Brain microvascular endothelial cell (primary cell): ENCODE data around the gene PPM1D.

Source experiments
- DNase-seq: peaks from one replicate; pipeline ENCODE4 v3.0.0-alpha.2; 2020
- H3K27ac ChIP-seq: fragments of 250-450 bp; sonication (Bioruptor Pico); 2 replicates; pipeline ENCODE4 v1.5.1; 2020; ENCODE audit warnings: mild to moderate bottlenecking, moderate library complexity
- H3K27me3 ChIP-seq: fragments of 250-450 bp; sonication (Bioruptor Pico); replicated peaks from 2 replicates; pipeline ENCODE4 v1.5.1; 2020; ENCODE audit warnings: mild to moderate bottlenecking
- H3K36me3 ChIP-seq: fragments of 250-450 bp; sonication (Bioruptor Pico); replicated peaks from 2 replicates; pipeline ENCODE4 v1.5.1; 2020; ENCODE audit warnings: mild to moderate bottlenecking
- H3K4me3 ChIP-seq: 2 replicates; pipeline ENCODE4 v1.5.1; 2011; ENCODE audit warnings: low read depth, mild to moderate bottlenecking, control low read depth, low read length, moderate library complexity
- in situ Hi-C: cut with HindIII; loops from 2 replicates; pipeline ENCODE4 v1.10.0; 2017; ENCODE audit warnings: low sequenced_read_pairs, low pct_ligation_motif_present
- TF ChIP-seq, protein P1 (sequence below): IDR thresholded peaks from 2 replicates; pipeline ENCODE4 v1.5.1; 2011; ENCODE audit warnings: low read depth, mild to moderate bottlenecking, moderate library complexity, low read length, control low read depth, inconsistent platforms; ENCODE audit errors: missing control alignments

The PPM1D gene

DNA sequence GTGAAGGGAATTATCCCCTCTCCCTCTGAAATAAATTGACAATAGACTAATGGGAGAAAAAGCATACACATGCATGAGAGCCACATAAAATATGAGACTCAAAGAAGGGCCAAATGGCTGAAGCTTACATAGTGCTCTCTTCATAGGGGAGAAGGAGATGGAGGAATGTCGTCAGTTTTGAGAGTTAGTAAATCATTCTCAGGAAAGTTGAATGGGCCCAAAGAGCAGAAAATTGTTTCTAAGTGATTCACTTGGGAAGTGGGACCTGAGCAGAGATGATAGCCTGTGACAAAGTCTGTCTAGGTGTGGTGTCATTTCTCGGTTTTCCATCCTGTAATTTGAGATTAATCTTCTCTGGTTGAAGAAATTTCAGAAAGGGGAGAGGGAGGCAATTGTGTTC is 112.7 kb downstream of the PPM1D start:
- H3K4me3 ChIP-seq, result no peak overlapping the region
- no peaks in the 10 kb centered on the region for H3K36me3 ChIP-seq
- no peak for DNase-seq
- in situ Hi-C loops, result no loop called here
- no peak overlapping the region for H3K27ac ChIP-seq
- H3K27me3 ChIP-seq, result no peaks in the 10 kb centered on the region
- TF ChIP-seq, protein P1, sequence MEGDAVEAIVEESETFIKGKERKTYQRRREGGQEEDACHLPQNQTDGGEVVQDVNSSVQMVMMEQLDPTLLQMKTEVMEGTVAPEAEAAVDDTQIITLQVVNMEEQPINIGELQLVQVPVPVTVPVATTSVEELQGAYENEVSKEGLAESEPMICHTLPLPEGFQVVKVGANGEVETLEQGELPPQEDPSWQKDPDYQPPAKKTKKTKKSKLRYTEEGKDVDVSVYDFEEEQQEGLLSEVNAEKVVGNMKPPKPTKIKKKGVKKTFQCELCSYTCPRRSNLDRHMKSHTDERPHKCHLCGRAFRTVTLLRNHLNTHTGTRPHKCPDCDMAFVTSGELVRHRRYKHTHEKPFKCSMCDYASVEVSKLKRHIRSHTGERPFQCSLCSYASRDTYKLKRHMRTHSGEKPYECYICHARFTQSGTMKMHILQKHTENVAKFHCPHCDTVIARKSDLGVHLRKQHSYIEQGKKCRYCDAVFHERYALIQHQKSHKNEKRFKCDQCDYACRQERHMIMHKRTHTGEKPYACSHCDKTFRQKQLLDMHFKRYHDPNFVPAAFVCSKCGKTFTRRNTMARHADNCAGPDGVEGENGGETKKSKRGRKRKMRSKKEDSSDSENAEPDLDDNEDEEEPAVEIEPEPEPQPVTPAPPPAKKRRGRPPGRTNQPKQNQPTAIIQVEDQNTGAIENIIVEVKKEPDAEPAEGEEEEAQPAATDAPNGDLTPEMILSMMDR, result no peak

DNA sequence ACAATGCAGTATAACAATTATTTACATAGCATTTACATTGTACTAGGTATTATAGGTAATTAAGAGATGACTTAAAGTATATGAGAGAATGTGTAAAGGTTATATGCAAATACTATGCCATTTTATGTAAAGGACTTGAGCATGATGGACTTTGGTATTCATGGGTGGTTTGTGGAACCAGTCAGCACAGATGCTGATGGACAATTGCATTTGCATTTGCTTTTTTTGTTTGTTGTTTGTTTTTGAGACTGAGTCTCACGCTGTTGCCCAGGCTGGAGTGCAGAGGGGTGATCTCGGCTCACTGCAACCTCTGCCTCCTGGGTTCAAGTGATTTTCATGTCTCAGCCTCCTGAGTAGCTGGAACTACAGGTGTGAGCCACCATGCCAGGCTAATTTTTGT is 113.6 kb downstream of the PPM1D start:
- Histone ChIP-seq H3K27me3 (no peaks in the 10 kb centered on the region), H3K4me3 (no peak overlapping the region), H3K27ac (no peak overlapping the region), H3K36me3 (no peaks in the 10 kb centered on the region)
- TF ChIP-seq, protein P1, result no peak
- in situ Hi-C loops, result no loop called here
- DNase-seq, result no peak
